Right renal cortex interstitium (tissue), 3 donors: ENCODE measurements around the gene TSHR. TPM values are rescaled to one million over a fixed set of nuclear protein-coding genes. Genes with fewer than 3 reads are reported as not detected.

ENCODE experiments used
- DNase-seq, 3 donors: peaks; one replicate each; pipeline ENCODE4 v3.0.0-alpha.2; 2013; ENCODE audit warnings: low read depth in 3 of 3, low spot score in 2 of 3
- polyA plus RNA-seq, 3 donors: library from polyadenylated mRNA; unstranded; fragments of 120-200 nt; gene quantifications; one replicate each; pipeline ENCODE4 v1.2.1, GENCODE V29; 2013; ENCODE audit not compliant: insufficient read length in 3 of 3

Gene TSHR
- polyA plus RNA-seq, 3 donors, result 0.07 to 0.32 (median 0.14) TPM

DNA sequence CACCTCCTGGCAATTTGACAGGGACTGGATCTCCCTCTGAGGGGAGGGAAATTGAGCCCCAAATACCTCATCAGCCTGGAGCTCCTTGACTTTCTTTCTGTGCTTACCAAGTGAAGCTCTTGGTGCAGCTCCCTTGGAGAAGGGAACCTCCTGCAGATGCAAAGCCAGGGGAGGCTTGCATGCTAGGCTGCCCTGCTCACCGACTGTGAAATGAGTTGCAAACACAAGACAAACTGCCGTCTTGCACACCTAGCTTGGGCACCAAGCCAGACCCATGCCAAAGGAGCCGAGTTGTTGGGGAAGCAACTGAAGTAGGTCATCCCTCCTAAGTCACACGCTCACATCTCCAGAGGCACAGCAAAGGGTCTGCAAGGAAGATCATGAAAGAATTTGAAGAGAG, 170.1 kb downstream of the TSHR start:
- DNase-seq, result no peak

DNA sequence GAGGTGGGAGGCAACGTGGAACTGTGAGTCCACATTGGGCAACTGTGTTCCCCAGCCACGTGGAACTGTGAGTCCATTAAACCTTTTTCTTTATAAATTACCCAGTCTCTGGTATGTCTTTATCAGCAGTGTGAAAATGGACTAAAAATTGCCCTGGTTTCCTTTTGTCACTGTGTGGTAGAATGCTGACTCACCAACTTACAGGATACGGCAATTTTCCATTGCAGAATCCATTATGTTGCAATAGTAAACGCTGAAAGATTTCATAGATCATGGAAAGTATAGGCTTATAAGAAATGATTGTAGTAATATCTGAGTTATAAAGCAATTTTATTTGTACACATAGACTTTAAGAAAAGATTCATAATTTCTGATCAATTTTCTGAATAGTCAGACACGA, 172.4 kb downstream of the TSHR start:
- no peak for DNase-seq

GRCh38 chr14:81129242-81129641, 173.8 kb downstream of the TSHR start:
- DNase-seq, result no peak

- no peak for DNase-seq
Measured at GRCh38 chr14:81132468-81132867, 177.0 kb downstream of the TSHR start.

DNA sequence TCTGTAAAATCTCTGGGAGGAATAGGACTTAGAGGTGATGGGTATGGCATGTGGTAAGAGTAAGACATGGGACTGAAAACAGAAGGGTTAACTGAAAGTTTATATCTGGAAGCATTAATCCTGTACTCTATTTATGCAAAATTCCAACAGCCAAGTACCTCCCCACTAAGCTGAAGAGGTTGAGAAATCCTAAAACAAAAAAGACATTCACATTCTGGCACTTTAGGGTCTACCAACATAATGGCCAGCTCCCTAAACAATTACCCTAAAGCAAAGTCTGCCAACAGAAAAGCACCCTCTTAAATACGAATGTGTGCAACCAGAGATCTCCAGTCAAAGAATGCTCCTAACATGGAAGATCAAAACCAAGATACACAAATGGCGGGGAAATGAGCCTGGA, 178.0 kb downstream of the TSHR start:
- DNase-seq, result no peak

DNA sequence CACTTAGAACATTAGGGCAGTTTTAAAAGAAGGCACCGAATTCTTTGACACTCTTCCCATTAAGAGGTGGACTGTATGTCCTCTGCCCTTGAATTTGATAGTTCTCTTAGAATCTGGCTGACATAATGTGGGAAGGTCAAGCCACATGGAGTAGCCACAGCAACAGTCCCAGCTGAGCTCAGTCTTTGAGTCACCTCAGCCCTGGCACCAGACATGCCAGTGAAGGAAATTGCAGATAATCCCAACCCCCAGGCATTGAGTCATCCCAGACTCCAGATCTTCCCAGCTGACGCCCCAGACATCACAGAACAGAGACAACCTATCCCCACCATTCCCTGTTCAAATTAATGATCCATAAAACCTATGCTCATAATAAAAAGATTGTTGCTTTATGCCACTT, 181.9 kb downstream of the TSHR start:
- no peak for DNase-seq

DNA sequence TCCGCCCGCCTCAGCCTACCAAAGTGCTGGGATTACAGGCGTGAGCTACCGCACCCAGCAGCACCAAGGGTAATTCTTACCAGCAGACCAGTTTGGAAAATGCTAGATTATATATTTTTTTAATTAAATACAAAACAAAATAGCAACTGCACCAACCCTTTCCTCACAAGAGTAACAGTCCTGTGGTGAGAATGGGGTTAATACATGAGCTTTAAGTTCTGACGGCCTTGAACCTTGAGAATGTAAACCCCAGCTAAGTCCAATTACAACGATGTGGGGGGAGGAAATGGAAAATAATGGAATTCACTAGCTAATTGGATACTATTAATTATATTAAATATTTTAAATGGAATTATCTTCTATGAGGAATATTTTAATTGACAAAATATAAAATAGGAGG, 183.0 kb downstream of the TSHR start:
- DNase-seq, result no peak

DNA sequence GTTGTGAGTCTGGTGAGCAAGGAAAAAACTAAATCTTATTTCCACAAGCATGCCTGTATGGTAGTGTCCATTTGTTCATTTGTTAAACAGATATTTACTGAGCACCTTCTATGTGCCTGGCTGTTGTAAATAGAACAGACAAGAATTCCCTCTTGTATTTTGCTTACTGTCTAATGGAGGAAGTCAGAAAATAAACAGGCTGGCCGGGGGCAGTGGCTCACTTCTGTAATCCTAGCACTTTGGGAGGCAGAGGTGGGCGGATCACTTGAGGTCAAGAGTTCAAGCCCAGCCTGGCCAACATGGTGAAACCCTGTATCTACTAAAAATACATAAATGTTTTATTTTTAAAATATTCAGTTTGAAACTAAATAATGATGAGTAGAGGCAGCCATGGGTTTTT, 186.0 kb downstream of the TSHR start:
- DNase-seq, result no peak

- DNase-seq, result no peak
Measured at GRCh38 chr14:81143793-81144192, 188.4 kb downstream of the TSHR start.

- no peak for DNase-seq
Measured at GRCh38 chr14:81144824-81145603, 189.6 kb downstream of the TSHR start.

DNA sequence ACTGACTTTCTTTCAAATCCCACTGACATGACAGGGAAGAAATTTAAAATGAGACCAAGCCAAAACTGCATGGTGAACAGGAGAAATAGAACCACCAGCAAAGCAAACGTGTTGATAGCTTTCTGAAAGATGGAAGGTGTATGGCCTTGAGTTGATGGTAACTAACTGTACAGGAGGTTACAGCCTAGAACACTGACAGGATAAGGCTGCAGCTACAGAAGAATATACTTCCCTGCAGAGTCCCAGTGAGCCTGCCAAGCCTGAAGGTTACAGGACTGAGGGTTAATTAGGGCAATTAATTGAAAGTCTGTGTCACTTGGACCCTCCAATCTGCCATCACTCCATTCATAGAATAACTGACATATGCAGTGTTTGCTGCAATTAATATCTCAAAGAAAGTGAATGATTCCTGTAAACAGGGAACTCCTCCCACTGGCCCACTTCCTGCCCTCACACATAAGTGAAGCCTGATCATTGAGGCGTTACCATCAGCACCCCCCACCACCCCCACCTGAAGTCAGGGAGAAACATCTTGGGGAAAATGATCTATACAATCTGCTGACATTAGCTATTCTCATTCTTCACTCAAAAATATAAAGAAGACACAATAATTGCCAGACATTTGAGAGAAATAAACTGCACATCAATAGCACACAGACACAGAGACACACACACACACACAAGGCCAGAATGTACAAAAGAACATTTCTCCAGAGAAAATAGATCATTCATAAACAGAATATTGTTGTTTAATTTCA, 191.9 kb downstream of the TSHR start:
- no peak for DNase-seq

GRCh38 chr14:81148635-81149034, 193.2 kb downstream of the TSHR start:
- DNase-seq, result no peak

DNA sequence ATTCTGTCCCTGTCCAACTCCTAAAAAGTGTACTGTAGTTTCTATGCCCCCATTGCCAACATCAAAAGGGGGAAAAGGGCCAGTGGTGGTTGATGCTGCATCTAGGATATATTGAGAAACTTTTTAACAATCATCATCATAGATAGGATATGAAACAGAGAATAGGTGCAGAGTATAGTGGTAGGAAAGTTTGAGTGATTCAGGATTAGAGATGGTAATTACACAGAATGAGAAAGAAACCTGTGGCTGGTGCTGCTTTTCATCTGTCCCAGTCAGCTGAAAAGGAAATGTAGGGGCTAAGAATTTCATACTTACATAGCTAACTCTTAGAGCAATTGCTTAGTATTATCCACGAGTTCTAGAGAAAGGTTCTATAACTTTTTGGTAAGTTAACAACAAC, 197.8 kb downstream of the TSHR start:
- no peak for DNase-seq

DNA sequence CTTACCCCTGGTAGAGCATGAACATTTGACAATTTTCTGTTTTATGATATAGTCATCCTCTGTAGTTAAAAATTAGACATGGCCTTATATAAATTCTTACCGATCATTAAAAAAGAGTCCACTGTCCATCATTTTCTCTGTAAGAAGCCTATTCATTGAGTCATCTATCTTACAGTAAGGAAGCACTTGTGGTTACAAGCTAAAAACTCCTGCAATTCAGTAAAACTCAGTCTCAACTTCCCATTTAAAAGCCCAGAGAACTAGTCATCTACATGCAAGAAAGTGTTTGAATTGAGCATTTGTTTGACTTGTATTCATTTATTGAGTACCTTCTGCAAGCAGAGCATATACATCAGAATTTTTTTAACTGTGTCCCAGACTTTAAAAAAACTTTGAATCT, 202.0 kb downstream of the TSHR start:
- no peak for DNase-seq

DNA sequence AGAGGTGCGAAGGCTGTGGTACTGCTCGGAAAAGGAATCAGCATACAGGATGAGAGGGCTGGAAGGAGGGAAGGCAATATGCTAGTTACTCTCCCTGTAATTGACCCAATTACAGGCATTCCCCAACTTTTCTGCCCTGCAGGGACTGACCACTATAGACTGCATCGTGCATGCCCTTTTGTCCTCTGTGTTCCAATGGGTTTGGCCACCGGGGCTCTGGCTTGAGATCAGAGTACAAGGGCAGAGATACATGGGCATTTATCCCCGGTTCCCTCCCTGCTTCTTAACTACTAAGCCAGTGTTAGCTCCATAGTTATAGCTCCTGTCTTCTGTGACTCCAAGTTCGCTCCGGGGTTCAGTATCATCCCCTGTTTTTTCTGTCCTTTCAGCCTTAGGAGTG, 205.7 kb downstream of the TSHR start:
- no peak for DNase-seq

DNA sequence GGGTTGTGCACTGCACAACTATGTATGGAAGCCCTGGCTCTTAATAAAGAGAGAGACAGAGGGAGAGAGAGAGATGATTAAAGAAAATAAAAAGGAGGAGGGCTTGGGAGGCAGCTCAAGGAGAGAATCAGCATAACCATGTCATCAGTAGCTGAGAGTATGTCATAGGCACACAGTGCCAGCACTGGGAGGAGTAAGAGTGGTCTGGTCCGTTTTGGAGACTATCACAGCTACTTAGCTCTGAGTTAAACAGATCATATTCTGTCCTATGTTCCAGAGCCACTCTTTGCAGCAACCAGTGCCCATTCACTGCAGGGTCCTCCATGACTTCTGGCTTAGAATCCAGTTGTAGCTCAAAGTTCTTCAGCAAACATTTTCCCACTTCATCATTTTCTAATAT, 206.3 kb downstream of the TSHR start:
- DNase-seq, result no peak

- no peak for DNase-seq
Measured at GRCh38 chr14:81162941-81163340, 207.5 kb downstream of the TSHR start.

DNA sequence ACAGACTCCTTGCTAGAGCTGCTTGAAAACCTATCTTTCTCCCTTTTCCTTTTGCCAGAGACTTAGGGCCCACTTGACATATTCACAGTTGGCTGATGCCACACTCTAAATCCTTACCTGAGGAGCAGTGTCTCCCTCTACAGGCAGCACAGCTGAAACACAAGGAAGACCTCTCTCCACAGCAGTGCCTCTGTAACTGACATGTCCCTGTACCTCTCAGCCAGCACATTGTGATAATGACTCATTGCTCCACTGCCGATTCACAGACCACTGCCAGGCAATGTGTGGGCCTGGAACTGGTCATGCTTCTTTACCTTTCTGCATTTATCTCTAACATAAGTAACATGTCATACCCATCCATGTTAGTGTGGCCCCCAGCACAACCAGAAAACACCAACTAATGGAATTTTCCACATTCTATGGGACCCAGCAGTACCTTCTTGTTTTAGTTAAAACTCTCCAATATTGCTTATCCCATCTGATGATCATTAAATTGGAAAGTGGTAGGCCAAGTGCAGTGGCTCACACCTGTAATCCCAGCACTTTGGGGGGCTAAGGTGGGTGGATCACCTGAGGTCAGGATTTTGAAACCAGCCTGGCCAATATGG, 208.8 kb downstream of the TSHR start:
- peak in 1 of 3 donors; percentile 15 for DNase-seq

- DNase-seq, result no peak
Measured at GRCh38 chr14:81165188-81165587, 209.8 kb downstream of the TSHR start.

- no peak for DNase-seq
Measured at GRCh38 chr14:81166121-81166520, 210.7 kb downstream of the TSHR start.

DNA sequence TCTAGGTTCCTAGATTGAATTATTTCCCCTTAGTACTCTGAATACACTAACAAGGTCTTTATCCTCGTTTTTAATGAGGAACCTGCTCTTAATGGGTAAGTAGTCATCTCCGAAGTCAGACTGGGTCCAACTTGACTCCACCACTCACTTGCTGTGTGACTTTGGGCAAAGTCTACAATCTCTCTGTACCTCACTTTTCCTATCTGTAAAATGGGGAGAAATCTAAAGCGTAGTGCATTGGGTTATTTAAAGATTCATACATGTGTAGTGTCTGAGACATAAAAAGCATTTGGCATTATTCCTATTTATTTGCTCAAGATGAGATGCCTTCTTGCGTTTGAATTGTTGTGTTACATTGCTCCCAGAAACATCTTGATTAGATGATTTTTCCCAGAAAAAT, 213.8 kb downstream of the TSHR start:
- no peak for DNase-seq

DNA sequence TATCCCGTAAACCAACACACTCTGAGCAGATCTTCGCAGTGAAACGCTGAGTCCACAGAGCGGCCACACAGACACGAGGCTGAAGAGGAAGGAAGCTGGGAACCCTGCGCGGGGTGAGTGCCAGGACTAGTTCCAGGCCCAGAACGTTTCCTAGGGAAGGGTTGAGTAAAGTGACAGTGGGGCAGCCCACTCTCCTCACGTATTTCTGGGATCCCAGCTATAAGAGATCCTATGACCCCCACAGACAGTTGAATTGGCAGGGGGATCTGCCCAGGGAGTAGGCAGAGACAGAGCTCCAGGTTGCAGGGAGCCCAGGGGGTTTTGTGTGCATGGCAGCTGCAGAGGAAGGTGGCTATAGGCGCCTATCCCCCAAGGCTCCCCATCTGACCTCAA, 214.3 kb downstream of the TSHR start:
- peak in 1 of 3 donors; percentile 15 for DNase-seq
